ENCODE measurements around the gene POLR3B. TPM values are rescaled to one million over a fixed set of nuclear protein-coding genes. Genes with fewer than 3 reads are reported as not detected.

Gene POLR3B
- polyA plus RNA-seq, 4 donors, result 15.3 to 19.0 (median 18.3) TPM

DNA sequence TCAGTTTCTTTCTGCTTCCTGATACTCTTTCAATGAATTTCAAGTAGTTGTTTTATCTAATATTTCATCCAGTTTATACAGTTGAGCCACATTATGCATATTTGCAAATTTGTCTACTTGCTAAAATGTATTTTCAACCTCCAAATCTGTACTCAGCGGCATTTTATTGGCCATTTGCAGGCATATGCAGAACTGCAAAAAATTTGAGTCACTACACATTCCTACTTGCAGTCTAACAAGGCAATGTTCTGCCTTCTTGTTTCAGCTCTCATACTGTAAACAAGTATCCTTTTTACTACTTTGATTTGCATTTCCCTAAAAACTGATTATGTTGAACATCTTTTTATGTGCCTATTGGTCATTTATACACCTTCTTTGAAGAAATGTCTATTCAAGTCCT lies 55.0 kb downstream of the POLR3B start:
- DNase-seq (ENCODE audit: low read depth in 4 of 4, low spot score in 3 of 4), result no peak

DNA sequence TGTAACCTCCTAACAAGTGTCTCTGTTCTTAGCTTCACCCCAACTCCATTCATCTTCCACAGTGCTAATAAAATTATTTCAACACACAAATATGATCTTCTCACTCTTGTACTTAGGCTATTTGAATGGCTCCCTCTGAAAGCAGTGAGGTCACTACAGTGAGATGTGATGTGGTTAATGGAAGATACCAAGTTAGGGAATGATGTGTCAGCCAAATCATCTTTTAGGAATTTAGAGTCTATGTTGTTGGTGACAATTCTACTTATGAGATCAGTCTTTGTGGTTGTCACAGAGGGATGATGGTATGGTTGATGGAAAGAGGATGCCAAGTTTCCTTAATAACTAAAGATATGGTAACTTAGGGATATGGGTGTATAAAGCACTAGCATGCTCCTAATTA lies 57.6 kb downstream of the POLR3B start:
- DNase-seq (ENCODE audit: low read depth in 4 of 4, low spot score in 3 of 4), result no peak

DNA sequence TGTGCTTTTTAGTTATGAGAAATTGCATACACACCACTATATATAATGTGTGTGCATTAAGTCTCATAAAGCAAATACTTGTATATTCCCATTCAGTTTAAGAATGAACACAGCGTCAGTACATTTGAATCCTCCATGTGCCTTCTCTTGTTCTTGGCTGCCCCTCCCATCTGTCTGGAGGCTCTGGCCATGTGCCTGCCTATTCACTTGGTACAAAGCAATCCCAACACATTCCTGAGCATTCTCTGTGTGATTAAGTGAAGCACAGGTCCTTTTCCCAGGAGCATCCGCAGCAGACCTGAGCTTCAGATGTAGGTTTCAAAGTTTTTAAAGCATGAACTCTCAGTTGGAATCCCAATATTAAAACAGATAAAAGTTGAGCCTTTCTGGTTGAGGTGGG lies 58.7 kb downstream of the POLR3B start:
- DNase-seq (ENCODE audit: low read depth in 4 of 4, low spot score in 3 of 4), result no peak

DNA sequence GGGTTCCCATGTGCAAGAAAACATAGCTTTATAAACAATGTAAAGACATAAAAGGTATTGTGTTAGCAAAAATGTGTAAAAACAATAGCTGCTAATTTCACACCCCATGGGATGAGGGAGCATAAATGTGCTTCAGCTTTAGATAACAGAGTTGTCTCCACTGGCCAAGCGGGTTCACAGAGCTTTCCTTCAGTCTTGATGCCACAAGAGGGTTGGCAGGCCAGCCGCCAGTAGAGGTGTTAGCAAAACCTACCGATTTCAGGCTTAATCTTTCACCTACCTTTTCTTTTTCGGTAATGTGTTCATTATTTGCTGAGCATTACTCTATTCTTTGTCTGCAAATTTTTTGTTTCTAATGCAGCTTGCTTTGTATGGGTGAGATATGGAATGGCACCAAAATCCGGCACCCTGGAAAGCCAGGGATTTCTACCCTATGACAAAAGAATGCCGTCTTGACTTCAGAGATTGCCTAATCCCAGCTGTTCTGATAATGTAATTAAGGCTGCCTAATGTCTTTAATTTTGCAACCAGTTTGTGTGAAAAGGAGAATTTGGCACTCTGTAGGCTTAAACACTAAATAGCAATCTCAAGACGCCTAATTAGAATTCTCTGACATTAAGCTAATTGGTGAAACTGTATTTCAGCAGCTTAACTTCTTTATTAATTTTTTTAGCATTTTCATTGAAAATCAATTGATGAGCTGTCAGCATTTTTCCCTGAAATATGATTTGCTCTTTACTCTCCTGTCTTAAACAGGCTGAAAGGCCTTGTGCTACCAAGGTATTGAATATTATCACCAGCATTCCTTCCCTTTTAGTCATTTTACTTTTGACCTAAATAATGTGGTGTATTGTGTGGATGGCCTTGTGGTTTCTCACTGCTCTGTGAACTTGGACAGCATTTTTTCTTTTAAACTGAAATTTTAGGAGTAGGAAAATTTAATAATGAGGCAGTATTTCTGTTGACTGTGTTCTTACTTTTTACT lies 60.7 kb downstream of the POLR3B start:
- DNase-seq (ENCODE audit: low read depth in 4 of 4, low spot score in 3 of 4), result no peak

- DNase-seq (ENCODE audit: low read depth in 4 of 4, low spot score in 3 of 4), result no peak
These were observed 61.4 kb downstream of the POLR3B start for GRCh38 chr12:106418970-106419369.

DNA sequence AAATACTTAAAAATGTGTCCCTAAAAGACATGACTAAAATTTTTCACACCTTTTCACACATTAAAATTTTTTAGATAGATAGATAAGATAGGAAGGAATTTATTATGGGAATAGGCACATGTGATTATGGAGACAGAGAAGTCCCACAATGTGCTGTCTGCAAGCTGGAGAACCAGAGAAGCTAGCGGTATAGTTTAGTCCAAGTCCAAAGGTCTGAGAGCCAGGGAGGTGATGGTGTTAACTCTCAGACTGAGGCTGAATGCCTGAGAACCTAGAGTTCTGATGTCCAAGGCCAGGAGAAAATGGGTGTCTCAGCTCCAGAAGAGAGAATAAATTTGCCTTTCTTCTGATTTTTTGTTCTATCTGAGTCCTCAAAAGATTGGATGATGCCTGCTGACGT lies 65.7 kb downstream of the POLR3B start:
- no peak for DNase-seq (ENCODE audit: low read depth in 4 of 4, low spot score in 3 of 4)

- no peak for DNase-seq (ENCODE audit: low read depth in 4 of 4, low spot score in 3 of 4)
These were observed 67.6 kb downstream of the POLR3B start for GRCh38 chr12:106425061-106425702.

DNA sequence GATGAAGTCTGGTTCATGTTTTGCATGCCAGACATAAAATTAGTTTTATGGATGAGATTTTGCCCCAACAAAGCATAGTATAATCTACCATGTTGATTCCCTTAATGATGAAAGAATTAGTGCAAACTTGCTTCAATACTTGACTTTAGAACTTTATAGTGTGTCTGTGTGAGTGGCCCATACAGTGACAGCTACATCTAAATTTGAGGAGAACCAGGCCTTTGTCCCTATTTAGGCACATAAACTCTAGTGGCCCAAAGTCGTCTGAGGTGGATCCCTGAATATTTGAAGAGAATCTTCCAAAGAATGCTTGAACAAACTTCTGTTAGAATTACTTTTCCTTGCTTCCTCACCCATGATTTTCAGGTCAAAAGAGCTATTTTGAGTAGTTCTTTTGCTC lies 70.4 kb downstream of the POLR3B start:
- peak in 1 of 4 donors; percentile 2 for DNase-seq (ENCODE audit: low read depth in 4 of 4, low spot score in 3 of 4)

GRCh38 chr12:106428384-106428783 lies 70.8 kb downstream of the POLR3B start:
- DNase-seq (ENCODE audit: low read depth in 4 of 4, low spot score in 3 of 4), result no peak

- no peak for DNase-seq (ENCODE audit: low read depth in 4 of 4, low spot score in 3 of 4)
These were observed 71.5 kb downstream of the POLR3B start for GRCh38 chr12:106429043-106429552.

DNA sequence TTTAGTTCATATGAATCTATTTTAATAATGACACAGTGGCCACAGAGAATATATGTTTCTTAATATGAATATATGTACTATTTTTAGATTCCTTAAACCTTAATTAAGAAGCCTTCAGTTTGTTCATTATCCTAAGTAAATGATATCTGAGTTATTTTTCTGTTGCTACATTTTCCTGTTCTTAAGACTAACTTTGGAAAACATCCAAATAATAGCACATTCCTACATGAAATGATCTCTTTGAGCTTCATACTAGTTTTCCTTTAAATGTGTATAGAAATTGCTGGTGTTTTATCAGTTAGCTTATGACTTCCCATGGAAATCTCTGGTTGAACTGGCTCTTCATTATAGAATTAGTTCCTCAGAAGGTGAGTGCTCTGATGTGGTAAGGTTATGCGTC lies 72.1 kb downstream of the POLR3B start:
- no peak for DNase-seq (ENCODE audit: low read depth in 4 of 4, low spot score in 3 of 4)

GRCh38 chr12:106431839-106432411 lies 74.4 kb downstream of the POLR3B start:
- no peak for DNase-seq (ENCODE audit: low read depth in 4 of 4, low spot score in 3 of 4)

DNA sequence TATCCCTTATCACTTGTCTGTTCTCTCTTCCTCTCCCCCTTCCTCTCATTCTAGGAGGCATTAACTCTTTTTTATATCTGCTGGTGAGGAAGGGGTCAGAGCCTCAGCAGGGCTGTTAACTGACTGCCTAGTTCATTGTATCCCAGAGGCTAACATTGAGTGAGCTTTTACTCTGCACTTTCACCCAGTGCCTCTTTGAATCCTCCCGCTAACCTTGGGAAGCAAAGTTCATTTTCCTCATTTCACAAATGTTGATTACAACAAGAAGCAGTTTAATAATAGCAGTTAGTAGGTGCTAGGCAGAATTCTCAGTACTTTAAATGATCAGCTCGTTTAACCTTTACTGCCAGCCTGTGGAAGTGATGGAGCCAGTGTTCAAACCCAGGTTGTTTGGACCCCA lies 75.5 kb downstream of the POLR3B start:
- no peak for DNase-seq (ENCODE audit: low read depth in 4 of 4, low spot score in 3 of 4)

DNA sequence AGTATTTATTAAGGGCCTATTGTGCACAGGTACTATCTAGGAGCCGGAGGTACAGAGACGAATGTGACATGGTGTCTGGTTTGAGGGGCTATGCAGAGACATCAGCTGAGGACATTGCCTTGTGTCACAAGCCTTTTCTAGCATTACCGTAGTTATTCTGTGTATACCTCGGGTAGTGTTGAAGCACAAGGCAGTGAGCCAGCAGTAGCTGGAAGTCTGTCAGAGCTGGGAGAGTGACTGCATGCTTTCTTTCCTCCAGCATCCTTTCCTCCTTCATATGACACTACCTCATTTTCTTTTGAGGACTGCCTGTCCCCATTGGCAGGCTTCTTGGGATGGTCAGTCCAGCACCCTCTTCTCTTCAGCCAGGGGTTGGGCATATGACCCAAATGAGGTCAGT lies 77.0 kb downstream of the POLR3B start:
- DNase-seq (ENCODE audit: low read depth in 4 of 4, low spot score in 3 of 4), result no peak

- no peak for DNase-seq (ENCODE audit: low read depth in 4 of 4, low spot score in 3 of 4)
These were observed 78.6 kb downstream of the POLR3B start for GRCh38 chr12:106436164-106436563.

GRCh38 chr12:106442575-106442974 lies 85.0 kb downstream of the POLR3B start:
- no peak for DNase-seq (ENCODE audit: low read depth in 4 of 4, low spot score in 3 of 4)

- no peak for DNase-seq (ENCODE audit: low read depth in 4 of 4, low spot score in 3 of 4)
These were observed 87.5 kb downstream of the POLR3B start for GRCh38 chr12:106445053-106445452.

DNA sequence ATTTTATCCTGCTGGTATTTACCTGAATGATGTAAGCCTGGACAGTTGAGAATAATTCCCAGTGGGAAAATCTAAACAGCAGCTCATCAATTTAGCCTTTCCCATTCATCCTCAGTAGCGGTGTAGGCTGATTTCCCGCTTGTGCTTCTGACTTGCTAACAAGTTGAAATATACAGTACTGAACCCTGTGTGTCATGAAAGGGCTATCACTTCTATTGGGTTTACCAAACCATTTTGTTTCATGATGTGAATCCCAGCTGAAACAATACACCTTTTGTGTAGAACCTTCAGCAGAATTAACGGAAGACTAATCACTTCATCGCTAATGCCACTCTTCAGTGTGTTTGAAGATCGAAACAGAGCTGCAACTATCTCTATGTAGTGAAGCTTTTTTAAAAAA lies 88.4 kb downstream of the POLR3B start:
- DNase-seq (ENCODE audit: low read depth in 4 of 4, low spot score in 3 of 4), result no peak

GRCh38 chr12:106446419-106447092 lies 89.0 kb downstream of the POLR3B start:
- DNase-seq (ENCODE audit: low read depth in 4 of 4, low spot score in 3 of 4), result no peak

- no peak for DNase-seq (ENCODE audit: low read depth in 4 of 4, low spot score in 3 of 4)
These were observed 94.8 kb downstream of the POLR3B start for GRCh38 chr12:106452309-106452708.

DNA sequence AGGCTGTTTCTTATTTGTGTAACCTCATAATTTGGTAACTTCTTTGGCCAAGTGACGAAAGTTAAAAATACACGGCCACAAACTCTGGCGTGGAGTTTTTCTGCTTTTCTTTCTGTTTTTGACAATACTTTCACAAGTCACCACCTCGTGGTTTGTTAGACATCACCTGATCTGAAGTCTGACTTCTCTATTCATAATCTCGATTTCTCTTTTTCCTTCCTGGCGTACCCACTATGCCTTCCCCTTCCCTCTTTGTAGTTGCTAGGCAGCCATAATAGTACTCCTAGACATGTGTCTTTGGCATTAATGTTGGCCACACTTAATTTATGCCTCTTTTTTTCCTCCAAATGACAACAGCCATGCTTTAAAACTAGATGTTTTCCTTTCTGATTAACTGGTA lies 97.6 kb downstream of the POLR3B start:
- DNase-seq (ENCODE audit: low read depth in 4 of 4, low spot score in 3 of 4), result no peak
